SK-N-SH treated with all-trans-retinoic acid at 6 μM for 48 hours (cell line): Measurements from ENCODE around the gene GSE1.

Experiments used
- ATAC-seq: fragments of 200-7000 bp; cut with Tn5 transposase; 3 replicates; pipeline ENCODE4 v1.9.1; 2020; ENCODE audit warnings: mild to moderate bottlenecking, moderate library complexity
- ARNTL ChIP-seq: fragments of 450-650 bp; formaldehyde crosslinking; IDR thresholded peaks from 2 replicates; pipeline ENCODE4 v1.5.0; 2020; ENCODE audit warnings: low read depth, mild to moderate bottlenecking, moderate library complexity, borderline replicate concordance
- BACH2 ChIP-seq: fragments of 250-450 bp; sonication (Bioruptor Pico); IDR thresholded peaks from 2 replicates; pipeline ENCODE4 v1.9.0; 2021; ENCODE audit warnings: mild to moderate bottlenecking, borderline replicate concordance
- CSDC2 ChIP-seq: fragments of 250-450 bp; sonication (Bioruptor Pico); IDR thresholded peaks from 2 replicates; pipeline ENCODE4 v1.5.0; 2020; ENCODE audit warnings: mild to moderate bottlenecking, moderate library complexity
- ESRRG ChIP-seq: fragments of 250-450 bp; sonication (Bioruptor Pico); IDR thresholded peaks from 2 replicates; pipeline ENCODE4 v1.6.1; 2021; ENCODE audit warnings: mild to moderate bottlenecking
- GLIS3 ChIP-seq: fragments of 250-450 bp; sonication (Bioruptor Pico); IDR thresholded peaks from 2 replicates; pipeline ENCODE4 v1.5.0; 2020; ENCODE audit warnings: mild to moderate bottlenecking, moderate library complexity
- OSR1 ChIP-seq: fragments of 250-450 bp; sonication (Bioruptor Pico); IDR thresholded peaks from 2 replicates; pipeline ENCODE4 v1.8.0; 2022; ENCODE audit warnings: moderate library complexity, mild to moderate bottlenecking, inconsistent platforms
- PPARA ChIP-seq: fragments of 250-450 bp; sonication (Bioruptor Pico); IDR thresholded peaks from 2 replicates; pipeline ENCODE4 v1.5.0; 2020; ENCODE audit warnings: mild to moderate bottlenecking, borderline replicate concordance
- RARB ChIP-seq: fragments of 250-450 bp; sonication (Bioruptor Pico); IDR thresholded peaks from 2 replicates; pipeline ENCODE4 v1.8.0; 2021; ENCODE audit warnings: mild to moderate bottlenecking, moderate library complexity
- SNAI2 ChIP-seq: fragments of 250-450 bp; sonication (Bioruptor Pico); IDR thresholded peaks from 2 replicates; pipeline ENCODE4 v1.5.0; 2020; ENCODE audit warnings: mild to moderate bottlenecking, moderate library complexity
- TCF4 ChIP-seq: fragments of 250-450 bp; sonication (Bioruptor Pico); IDR thresholded peaks from 2 replicates; pipeline ENCODE4 v1.8.0; 2021; ENCODE audit warnings: mild to moderate bottlenecking, moderate library complexity, borderline replicate concordance
- TOX ChIP-seq: fragments of 250-450 bp; sonication (Bioruptor Pico); IDR thresholded peaks from 2 replicates; pipeline ENCODE4 v1.8.0; 2021; ENCODE audit warnings: mild to moderate bottlenecking, moderate library complexity, borderline replicate concordance
- ZC3H10 ChIP-seq: fragments of 250-450 bp; sonication (Bioruptor Pico); IDR thresholded peaks from 2 replicates; pipeline ENCODE4 v1.5.1; 2021; ENCODE audit warnings: mild to moderate bottlenecking, moderate library complexity
- ZFP30 ChIP-seq: fragments of 450-650 bp; formaldehyde crosslinking; IDR thresholded peaks from 2 replicates; pipeline ENCODE4 v1.5.0; 2022; ENCODE audit warnings: mild to moderate bottlenecking, moderate library complexity
- ZNF565 ChIP-seq: fragments of 450-650 bp; formaldehyde crosslinking; conservative IDR thresholded peaks from 2 replicates; pipeline ENCODE4 v1.5.0; 2020; ENCODE audit warnings: low read depth, mild to moderate bottlenecking, moderate library complexity
- ZNF70 ChIP-seq: fragments of 450-650 bp; formaldehyde crosslinking; IDR thresholded peaks from 2 replicates; pipeline ENCODE4 v1.5.0; 2020; ENCODE audit warnings: mild to moderate bottlenecking, moderate library complexity
- ZNF8 ChIP-seq: fragments of 450-650 bp; formaldehyde crosslinking; IDR thresholded peaks from 2 replicates; pipeline ENCODE4 v1.5.0; 2020; ENCODE audit warnings: mild to moderate bottlenecking, moderate library complexity
- TF ChIP-seq, protein P1 (sequence below): fragments of 250-450 bp; sonication (Bioruptor Pico); IDR thresholded peaks from 2 replicates; pipeline ENCODE4 v1.8.0; 2021; ENCODE audit warnings: low read depth, mild to moderate bottlenecking, moderate library complexity, borderline replicate concordance
- TF ChIP-seq, protein P2 (sequence below): fragments of 250-450 bp; sonication (Bioruptor Pico); IDR thresholded peaks from 2 replicates; pipeline ENCODE4 v1.5.1; 2021; ENCODE audit warnings: mild to moderate bottlenecking, moderate library complexity
- TF ChIP-seq, protein P3 (sequence below): fragments of 250-450 bp; sonication (Bioruptor Pico); IDR thresholded peaks from 2 replicates; pipeline ENCODE4 v1.5.1; 2020; ENCODE audit warnings: low read depth, mild to moderate bottlenecking, moderate library complexity
- TF ChIP-seq, protein P4 (sequence below): fragments of 250-450 bp; sonication (Bioruptor Pico); IDR thresholded peaks from 2 replicates; pipeline ENCODE4 v1.5.0; 2020; ENCODE audit warnings: mild to moderate bottlenecking, moderate library complexity
- TF ChIP-seq, protein P5 (sequence below): fragments of 250-450 bp; sonication (Bioruptor Pico); IDR thresholded peaks from 2 replicates; pipeline ENCODE4 v1.8.0; 2020; ENCODE audit warnings: mild to moderate bottlenecking, moderate library complexity, borderline replicate concordance

Gene GSE1

DNA sequence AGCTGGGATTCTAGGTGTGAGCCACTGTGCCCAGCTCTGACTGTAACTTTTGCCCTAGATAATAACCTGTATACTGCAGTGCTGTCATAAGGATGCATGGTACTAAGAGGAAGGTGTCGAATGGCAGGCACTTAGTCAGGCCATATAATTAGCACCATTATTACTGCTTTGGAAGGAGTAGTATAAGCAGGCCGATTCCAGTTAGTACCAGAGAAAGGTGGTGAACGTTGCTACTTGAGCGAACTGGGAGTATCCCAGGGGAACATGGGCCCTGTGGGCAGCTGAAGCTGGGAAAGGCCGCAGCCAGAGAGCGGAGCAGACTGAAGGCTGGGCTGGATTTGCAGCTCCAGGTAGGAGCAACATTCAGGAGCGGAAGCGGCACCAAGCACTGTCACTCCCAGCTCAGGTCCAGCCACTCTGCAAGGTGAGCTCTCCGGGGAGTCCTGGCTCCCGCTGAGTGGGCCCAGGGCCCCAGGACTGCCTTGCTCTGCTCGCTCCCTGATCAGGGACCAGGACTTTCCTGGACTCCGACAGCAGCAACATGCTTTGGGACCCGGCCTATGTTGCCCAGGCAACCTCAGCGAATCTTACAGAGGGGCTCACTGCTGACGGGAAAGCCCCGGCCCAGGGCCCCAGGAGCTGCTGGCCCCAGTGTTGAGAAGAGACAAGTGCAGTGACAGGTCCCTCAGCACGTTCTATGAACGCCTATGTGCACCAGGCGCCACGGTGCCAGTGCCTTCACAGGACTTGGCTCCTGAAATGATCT is 109.2 kb downstream of the GSE1 start:
- TF ChIP-seq ESRRG (no peak), RARB (no peak), BACH2 (CRISPR knock-in tag) (no peak), CSDC2 (CRISPR knock-in tag) (no peak), ZC3H10 (CRISPR knock-in tag) (no peak), PPARA (CRISPR knock-in tag) (no peak), SNAI2 (CRISPR knock-in tag) (no peak), ZNF8 (CRISPR knock-in tag) (no peak)
- TF ChIP-seq, protein P1, sequence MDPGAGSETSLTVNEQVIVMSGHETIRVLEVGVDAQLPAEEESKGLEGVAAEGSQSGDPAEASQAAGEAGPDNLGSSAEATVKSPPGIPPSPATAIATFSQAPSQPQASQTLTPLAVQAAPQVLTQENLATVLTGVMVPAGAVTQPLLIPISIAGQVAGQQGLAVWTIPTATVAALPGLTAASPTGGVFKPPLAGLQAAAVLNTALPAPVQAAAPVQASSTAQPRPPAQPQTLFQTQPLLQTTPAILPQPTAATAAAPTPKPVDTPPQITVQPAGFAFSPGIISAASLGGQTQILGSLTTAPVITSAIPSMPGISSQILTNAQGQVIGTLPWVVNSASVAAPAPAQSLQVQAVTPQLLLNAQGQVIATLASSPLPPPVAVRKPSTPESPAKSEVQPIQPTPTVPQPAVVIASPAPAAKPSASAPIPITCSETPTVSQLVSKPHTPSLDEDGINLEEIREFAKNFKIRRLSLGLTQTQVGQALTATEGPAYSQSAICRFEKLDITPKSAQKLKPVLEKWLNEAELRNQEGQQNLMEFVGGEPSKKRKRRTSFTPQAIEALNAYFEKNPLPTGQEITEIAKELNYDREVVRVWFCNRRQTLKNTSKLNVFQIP (CRISPR knock-in tag): no peak
- TF ChIP-seq, protein P2, sequence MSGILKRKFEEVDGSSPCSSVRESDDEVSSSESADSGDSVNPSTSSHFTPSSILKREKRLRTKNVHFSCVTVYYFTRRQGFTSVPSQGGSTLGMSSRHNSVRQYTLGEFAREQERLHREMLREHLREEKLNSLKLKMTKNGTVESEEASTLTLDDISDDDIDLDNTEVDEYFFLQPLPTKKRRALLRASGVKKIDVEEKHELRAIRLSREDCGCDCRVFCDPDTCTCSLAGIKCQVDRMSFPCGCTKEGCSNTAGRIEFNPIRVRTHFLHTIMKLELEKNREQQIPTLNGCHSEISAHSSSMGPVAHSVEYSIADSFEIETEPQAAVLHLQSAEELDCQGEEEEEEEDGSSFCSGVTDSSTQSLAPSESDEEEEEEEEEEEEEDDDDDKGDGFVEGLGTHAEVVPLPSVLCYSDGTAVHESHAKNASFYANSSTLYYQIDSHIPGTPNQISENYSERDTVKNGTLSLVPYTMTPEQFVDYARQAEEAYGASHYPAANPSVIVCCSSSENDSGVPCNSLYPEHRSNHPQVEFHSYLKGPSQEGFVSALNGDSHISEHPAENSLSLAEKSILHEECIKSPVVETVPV: no peak
- no peak for ATAC-seq

DNA sequence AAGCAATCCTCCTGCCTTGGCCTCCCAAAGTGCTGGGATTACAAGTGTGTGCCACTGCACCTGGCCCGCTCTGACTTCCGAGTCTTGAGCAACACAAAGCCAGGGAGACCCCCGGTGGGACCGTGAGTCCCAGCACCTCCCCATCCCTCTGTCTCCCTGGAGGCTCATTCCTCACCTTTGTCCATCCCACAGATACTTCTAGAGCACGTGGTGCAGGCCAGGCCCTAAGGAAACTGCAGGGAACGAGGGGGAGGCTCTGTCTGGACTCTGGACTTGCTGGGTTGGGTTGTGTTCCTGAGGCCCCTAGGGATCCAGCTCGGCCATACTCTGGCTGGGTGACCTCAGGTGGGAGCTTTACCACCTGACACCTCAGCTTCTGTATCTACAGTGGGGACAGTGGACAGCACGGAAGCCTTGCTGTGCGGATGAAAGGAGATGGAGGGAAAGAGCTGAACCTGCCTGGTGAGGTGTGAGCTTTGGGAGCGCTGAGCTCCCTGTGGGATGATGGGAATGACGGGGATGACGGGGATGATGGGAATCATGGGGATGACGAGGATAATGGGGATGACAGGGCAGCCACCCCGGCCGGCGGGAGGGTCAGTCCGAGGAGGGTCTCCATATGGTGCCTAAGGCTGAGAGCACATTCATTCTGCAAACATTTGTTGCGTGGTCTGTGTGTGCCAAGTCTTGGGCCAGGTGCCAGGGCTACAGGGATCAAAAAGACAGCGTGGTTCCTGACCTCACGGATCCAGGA is 111.2 kb downstream of the GSE1 start:
- no peak for TF ChIP-seq SNAI2 (CRISPR knock-in tag)
- TF ChIP-seq BACH2 (CRISPR knock-in tag): no peak
- TF ChIP-seq GLIS3 (CRISPR knock-in tag): no peak
- TF ChIP-seq ZC3H10 (CRISPR knock-in tag): no peak
- TF ChIP-seq TCF4 (CRISPR knock-in tag): no peak
- no peak for TF ChIP-seq TOX (CRISPR knock-in tag)
- no peak for TF ChIP-seq ZNF70
- TF ChIP-seq, protein P2: no peak
- TF ChIP-seq ZNF565 (CRISPR knock-in tag): no peak
- no peak for TF ChIP-seq CSDC2 (CRISPR knock-in tag)
- no peak for TF ChIP-seq ZFP30
- TF ChIP-seq RARB: no peak
- TF ChIP-seq, protein P1 (CRISPR knock-in tag): no peak
- TF ChIP-seq, protein P3, sequence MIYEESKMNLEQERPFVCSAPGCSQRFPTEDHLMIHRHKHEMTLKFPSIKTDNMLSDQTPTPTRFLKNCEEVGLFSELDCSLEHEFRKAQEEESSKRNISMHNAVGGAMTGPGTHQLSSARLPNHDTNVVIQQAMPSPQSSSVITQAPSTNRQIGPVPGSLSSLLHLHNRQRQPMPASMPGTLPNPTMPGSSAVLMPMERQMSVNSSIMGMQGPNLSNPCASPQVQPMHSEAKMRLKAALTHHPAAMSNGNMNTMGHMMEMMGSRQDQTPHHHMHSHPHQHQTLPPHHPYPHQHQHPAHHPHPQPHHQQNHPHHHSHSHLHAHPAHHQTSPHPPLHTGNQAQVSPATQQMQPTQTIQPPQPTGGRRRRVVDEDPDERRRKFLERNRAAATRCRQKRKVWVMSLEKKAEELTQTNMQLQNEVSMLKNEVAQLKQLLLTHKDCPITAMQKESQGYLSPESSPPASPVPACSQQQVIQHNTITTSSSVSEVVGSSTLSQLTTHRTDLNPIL (CRISPR knock-in tag): no peak
- no peak for TF ChIP-seq OSR1 (CRISPR knock-in tag)
- TF ChIP-seq ARNTL (CRISPR knock-in tag): no peak
- TF ChIP-seq ZNF8 (CRISPR knock-in tag): no peak
- TF ChIP-seq, protein P4, sequence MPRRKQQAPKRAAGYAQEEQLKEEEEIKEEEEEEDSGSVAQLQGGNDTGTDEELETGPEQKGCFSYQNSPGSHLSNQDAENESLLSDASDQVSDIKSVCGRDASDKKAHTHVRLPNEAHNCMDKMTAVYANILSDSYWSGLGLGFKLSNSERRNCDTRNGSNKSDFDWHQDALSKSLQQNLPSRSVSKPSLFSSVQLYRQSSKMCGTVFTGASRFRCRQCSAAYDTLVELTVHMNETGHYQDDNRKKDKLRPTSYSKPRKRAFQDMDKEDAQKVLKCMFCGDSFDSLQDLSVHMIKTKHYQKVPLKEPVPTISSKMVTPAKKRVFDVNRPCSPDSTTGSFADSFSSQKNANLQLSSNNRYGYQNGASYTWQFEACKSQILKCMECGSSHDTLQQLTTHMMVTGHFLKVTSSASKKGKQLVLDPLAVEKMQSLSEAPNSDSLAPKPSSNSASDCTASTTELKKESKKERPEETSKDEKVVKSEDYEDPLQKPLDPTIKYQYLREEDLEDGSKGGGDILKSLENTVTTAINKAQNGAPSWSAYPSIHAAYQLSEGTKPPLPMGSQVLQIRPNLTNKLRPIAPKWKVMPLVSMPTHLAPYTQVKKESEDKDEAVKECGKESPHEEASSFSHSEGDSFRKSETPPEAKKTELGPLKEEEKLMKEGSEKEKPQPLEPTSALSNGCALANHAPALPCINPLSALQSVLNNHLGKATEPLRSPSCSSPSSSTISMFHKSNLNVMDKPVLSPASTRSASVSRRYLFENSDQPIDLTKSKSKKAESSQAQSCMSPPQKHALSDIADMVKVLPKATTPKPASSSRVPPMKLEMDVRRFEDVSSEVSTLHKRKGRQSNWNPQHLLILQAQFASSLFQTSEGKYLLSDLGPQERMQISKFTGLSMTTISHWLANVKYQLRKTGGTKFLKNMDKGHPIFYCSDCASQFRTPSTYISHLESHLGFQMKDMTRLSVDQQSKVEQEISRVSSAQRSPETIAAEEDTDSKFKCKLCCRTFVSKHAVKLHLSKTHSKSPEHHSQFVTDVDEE: no peak
- no peak for TF ChIP-seq ESRRG
- TF ChIP-seq, protein P5, sequence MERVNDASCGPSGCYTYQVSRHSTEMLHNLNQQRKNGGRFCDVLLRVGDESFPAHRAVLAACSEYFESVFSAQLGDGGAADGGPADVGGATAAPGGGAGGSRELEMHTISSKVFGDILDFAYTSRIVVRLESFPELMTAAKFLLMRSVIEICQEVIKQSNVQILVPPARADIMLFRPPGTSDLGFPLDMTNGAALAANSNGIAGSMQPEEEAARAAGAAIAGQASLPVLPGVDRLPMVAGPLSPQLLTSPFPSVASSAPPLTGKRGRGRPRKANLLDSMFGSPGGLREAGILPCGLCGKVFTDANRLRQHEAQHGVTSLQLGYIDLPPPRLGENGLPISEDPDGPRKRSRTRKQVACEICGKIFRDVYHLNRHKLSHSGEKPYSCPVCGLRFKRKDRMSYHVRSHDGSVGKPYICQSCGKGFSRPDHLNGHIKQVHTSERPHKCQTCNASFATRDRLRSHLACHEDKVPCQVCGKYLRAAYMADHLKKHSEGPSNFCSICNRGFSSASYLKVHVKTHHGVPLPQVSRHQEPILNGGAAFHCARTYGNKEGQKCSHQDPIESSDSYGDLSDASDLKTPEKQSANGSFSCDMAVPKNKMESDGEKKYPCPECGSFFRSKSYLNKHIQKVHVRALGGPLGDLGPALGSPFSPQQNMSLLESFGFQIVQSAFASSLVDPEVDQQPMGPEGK (CRISPR knock-in tag): no peak
- ATAC-seq: no peak
